Ovary (tissue), 3 donors: ENCODE results near the gene ALOX12B.
"Not testable (repeated sequence)": the region's sequence is repeated elsewhere in the genome, so short reads cannot be mapped to it uniquely, and the experiment has no call there.

Experiments
- CTCF ChIP-seq, 3 donors: fragments of 450-650 bp in 2 of 3; fragments of 200-600 bp in 1 of 3; IDR thresholded peaks; one replicate each; pipeline versions ENCODE4 v1.5.1 to v1.8.0; 2016 to 2022; ENCODE audit warnings: antibody characterized with exemption in 3 of 3, mild to moderate bottlenecking in 1 of 3
- EP300 ChIP-seq: sonication (generic); formaldehyde crosslinking; IDR thresholded peaks from one replicate; pipeline ENCODE4 v1.6.1; 2017; ENCODE audit warnings: antibody characterized with exemption
- POLR2A ChIP-seq: fragments of 450-650 bp; IDR thresholded peaks from one replicate; pipeline ENCODE4 v1.6.1; 2017; ENCODE audit warnings: antibody characterized with exemption, mild to moderate bottlenecking, moderate library complexity
- donor health status: DM: no; HTN: no; CAD: no.

- not testable (repeated sequence) for TF ChIP-seq CTCF (IDR thresholded peaks at IDR 0.05); EP300; POLR2A
These were observed 63.4 kb downstream of the ALOX12B start for GRCh38 chr17:8024161-8024560.
